Measurements from ENCODE around the gene DVL3.

DNA sequence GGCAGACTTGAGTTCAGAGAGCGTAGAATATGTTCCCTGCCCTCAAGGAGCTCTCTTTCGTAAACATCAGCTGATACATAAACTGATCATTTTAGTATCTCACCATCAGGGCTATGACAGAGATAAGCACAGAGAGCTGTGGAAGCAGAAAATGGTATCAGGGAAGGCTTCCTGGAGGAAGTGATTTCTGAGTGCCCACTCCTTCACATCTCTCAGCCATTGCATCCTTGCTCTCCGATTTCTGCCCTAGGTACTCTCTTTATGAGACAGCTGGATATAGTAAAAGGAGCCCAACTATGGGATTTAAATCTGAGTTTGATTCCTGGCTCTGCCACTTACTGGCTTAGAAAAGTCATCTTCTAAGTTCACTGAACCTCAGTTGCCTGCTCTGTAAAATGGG lies 10.4 kb downstream of the DVL3 start:
- TF ChIP-seq CTCF (IDR thresholded peaks at IDR 0.05; ENCODE audit: low read depth, low read length), result no peak
- TF ChIP-seq POLR2A (IDR thresholded peaks at IDR 0.05; ENCODE audit: extremely low read depth, insufficient read length), result no peak
- TF ChIP-seq, protein P1, sequence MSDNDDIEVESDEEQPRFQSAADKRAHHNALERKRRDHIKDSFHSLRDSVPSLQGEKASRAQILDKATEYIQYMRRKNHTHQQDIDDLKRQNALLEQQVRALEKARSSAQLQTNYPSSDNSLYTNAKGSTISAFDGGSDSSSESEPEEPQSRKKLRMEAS (IDR thresholded peaks at IDR 0.05; ENCODE audit: low read depth, low read length), result no peak
- TF ChIP-seq MYC (IDR thresholded peaks at IDR 0.05; ENCODE audit: low read depth, low read length), result no peak
